Liver (tissue), 3 donors: Measurements from ENCODE around the gene CZIB.

ENCODE experiments used
- CTCF ChIP-seq: fragments of 150-350 bp; IDR thresholded peaks from 2 replicates; pipeline ENCODE4 v1.5.1; 2017; ENCODE audit warnings: improper control_type of control experiment, low read depth, low read length; ENCODE audit not compliant: missing input control
- EGR1 ChIP-seq, 2 donors: IDR thresholded peaks; 2 replicates each; pipeline ENCODE4 v1.6.1; 2016 to 2018; ENCODE audit warnings: antibody characterized with exemption in 2 of 2, low read depth in 2 of 2
- JUND ChIP-seq, 2 donors: IDR thresholded peaks; 2 replicates each; pipeline ENCODE4 v1.6.1; 2016; ENCODE audit warnings: antibody characterized with exemption in 2 of 2
- NR2F2 ChIP-seq: IDR thresholded peaks from 2 replicates; pipeline ENCODE4 v1.6.1; 2016; ENCODE audit warnings: antibody characterized with exemption
- RAD21 ChIP-seq, 2 donors: IDR thresholded peaks; 2 replicates each; pipeline ENCODE4 v1.6.1; 2016; ENCODE audit warnings: antibody characterized with exemption in 2 of 2, mild to moderate bottlenecking in 2 of 2
- RXRA ChIP-seq, 2 donors: IDR thresholded peaks; 2 replicates each; pipeline ENCODE4 v1.6.1; 2017 to 2018; ENCODE audit warnings: antibody characterized with exemption in 2 of 2, mild to moderate bottlenecking in 1 of 2
- SP1 ChIP-seq: IDR thresholded peaks from 2 replicates; pipeline ENCODE4 v1.6.1; 2018; ENCODE audit warnings: antibody characterized with exemption, mild to moderate bottlenecking
- TAF1 ChIP-seq: conservative IDR thresholded peaks from 2 replicates; pipeline ENCODE4 v1.6.1; 2016; ENCODE audit warnings: antibody characterized with exemption, mild to moderate bottlenecking
- YY1 ChIP-seq: IDR thresholded peaks from 2 replicates; pipeline ENCODE4 v1.6.1; 2016; ENCODE audit warnings: antibody characterized with exemption, mild to moderate bottlenecking
- TF ChIP-seq, protein P1 (sequence below): IDR thresholded peaks from 2 replicates; pipeline ENCODE4 v1.6.1; 2016; ENCODE audit warnings: antibody characterized with exemption
- TF ChIP-seq, protein P2 (sequence below): IDR thresholded peaks from 2 replicates; pipeline ENCODE4 v1.6.1; 2016; ENCODE audit warnings: antibody characterized with exemption
- TF ChIP-seq, protein P3 (sequence below): IDR thresholded peaks from 2 replicates; pipeline ENCODE4 v1.6.1; 2016; ENCODE audit warnings: antibody characterized with exemption, mild to moderate bottlenecking
- donor health status: healthy.
- donor health status: healthy.

DNA sequence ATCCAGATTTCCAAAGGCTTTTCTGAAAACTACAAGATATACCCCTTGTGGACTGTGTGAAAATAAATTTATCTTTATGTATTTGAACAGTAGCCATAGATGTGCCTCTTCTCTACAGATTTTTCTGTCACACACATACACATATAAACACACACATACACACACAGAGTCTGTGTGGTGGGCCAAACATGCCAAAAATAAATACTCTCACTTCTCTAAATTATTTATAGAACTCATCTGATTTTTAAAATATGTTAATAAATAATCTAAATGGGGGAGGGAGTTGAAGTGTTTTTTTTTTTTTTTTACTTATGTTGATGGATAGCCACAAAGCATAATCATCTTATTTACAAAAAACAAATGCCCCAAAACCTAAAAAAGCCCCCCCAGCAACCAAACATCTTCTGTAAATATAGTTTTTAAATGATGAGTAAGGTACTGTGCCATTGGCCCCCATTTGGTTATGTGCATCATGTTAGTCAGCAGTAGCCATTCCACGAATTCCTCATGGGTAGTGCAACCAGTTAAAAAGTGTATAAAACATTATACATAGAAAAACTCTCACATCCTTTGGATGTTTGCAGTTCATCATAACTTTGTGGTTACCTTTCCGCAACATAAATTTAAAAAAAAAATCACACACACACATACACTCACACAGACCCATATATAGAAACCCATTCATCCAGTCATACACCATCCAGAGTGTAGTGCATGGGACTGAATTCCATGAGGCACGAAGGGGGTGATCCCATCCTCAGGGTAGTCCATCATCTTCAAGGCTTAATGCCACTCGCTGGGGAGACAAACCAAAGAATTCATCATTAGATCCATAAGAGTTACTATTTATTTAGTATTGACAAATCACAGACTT, 26.1 kb upstream of the CZIB start:
- TF ChIP-seq RAD21 (IDR thresholded peaks at IDR 0.05), result no peak
- no peak for TF ChIP-seq CTCF
- TF ChIP-seq, protein P1, sequence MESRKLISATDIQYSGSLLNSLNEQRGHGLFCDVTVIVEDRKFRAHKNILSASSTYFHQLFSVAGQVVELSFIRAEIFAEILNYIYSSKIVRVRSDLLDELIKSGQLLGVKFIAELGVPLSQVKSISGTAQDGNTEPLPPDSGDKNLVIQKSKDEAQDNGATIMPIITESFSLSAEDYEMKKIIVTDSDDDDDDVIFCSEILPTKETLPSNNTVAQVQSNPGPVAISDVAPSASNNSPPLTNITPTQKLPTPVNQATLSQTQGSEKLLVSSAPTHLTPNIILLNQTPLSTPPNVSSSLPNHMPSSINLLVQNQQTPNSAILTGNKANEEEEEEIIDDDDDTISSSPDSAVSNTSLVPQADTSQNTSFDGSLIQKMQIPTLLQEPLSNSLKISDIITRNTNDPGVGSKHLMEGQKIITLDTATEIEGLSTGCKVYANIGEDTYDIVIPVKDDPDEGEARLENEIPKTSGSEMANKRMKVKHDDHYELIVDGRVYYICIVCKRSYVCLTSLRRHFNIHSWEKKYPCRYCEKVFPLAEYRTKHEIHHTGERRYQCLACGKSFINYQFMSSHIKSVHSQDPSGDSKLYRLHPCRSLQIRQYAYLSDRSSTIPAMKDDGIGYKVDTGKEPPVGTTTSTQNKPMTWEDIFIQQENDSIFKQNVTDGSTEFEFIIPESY, result no peak
- TF ChIP-seq SP1, result no peak
- no peak for TF ChIP-seq JUND (IDR thresholded peaks at IDR 0.05)
- TF ChIP-seq NR2F2, result no peak
- no peak for TF ChIP-seq RXRA (IDR thresholded peaks at IDR 0.05)
- TF ChIP-seq, protein P2, sequence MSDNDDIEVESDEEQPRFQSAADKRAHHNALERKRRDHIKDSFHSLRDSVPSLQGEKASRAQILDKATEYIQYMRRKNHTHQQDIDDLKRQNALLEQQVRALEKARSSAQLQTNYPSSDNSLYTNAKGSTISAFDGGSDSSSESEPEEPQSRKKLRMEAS, result no peak
- TF ChIP-seq, protein P3, sequence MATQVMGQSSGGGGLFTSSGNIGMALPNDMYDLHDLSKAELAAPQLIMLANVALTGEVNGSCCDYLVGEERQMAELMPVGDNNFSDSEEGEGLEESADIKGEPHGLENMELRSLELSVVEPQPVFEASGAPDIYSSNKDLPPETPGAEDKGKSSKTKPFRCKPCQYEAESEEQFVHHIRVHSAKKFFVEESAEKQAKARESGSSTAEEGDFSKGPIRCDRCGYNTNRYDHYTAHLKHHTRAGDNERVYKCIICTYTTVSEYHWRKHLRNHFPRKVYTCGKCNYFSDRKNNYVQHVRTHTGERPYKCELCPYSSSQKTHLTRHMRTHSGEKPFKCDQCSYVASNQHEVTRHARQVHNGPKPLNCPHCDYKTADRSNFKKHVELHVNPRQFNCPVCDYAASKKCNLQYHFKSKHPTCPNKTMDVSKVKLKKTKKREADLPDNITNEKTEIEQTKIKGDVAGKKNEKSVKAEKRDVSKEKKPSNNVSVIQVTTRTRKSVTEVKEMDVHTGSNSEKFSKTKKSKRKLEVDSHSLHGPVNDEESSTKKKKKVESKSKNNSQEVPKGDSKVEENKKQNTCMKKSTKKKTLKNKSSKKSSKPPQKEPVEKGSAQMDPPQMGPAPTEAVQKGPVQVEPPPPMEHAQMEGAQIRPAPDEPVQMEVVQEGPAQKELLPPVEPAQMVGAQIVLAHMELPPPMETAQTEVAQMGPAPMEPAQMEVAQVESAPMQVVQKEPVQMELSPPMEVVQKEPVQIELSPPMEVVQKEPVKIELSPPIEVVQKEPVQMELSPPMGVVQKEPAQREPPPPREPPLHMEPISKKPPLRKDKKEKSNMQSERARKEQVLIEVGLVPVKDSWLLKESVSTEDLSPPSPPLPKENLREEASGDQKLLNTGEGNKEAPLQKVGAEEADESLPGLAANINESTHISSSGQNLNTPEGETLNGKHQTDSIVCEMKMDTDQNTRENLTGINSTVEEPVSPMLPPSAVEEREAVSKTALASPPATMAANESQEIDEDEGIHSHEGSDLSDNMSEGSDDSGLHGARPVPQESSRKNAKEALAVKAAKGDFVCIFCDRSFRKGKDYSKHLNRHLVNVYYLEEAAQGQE, result no peak
- TF ChIP-seq TAF1, result no peak
- TF ChIP-seq EGR1 (IDR thresholded peaks at IDR 0.05; ENCODE audit: low read depth in 2 of 2), result no peak
- no peak for TF ChIP-seq YY1
